Measurements from ENCODE around the gene TPRX2.

DNA sequence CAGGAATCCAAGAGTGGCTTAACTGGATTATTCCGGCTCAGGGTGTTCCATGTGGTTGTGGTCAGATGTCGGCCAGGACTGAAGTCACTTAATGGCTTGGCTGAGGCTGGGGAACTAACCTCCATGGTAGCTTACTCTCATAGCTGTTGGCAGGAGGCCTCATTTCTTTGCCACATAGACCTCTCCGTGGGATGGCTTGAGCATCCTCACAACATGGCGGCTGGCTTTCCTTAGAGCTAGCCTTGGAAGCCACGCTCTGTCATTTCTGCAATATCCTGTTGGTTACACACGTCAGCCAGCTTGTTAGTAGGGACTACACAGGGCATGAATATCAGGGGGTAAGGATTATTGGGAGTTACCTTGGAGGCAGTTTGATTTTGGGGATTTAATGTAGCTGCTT, 32.2 kb upstream of the TPRX2 start:
- TF ChIP-seq, protein P1, sequence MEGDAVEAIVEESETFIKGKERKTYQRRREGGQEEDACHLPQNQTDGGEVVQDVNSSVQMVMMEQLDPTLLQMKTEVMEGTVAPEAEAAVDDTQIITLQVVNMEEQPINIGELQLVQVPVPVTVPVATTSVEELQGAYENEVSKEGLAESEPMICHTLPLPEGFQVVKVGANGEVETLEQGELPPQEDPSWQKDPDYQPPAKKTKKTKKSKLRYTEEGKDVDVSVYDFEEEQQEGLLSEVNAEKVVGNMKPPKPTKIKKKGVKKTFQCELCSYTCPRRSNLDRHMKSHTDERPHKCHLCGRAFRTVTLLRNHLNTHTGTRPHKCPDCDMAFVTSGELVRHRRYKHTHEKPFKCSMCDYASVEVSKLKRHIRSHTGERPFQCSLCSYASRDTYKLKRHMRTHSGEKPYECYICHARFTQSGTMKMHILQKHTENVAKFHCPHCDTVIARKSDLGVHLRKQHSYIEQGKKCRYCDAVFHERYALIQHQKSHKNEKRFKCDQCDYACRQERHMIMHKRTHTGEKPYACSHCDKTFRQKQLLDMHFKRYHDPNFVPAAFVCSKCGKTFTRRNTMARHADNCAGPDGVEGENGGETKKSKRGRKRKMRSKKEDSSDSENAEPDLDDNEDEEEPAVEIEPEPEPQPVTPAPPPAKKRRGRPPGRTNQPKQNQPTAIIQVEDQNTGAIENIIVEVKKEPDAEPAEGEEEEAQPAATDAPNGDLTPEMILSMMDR (IDR thresholded peaks at IDR 0.05 in 8 of 11, conservative IDR thresholded peaks at IDR 0.05 in 3 of 11), result no peak
- TF ChIP-seq POLR2A (IDR thresholded peaks at IDR 0.05), result no peak
- TF ChIP-seq POLR2AphosphoS5 (IDR thresholded peaks at IDR 0.05), result no peak
